ENCODE results near the gene PRSS8.

GRCh38 chr16:31105677-31106213, 29.8 kb downstream of the PRSS8 start:
- TF ChIP-seq CTCF (IDR thresholded peaks at IDR 0.05; ENCODE audit: extremely low read depth in 1 of 2, insufficient read depth in 1 of 2, low read depth in 1 of 2, low read length in 2 of 2) (peak; percentile 70 to 87), POLR2AphosphoS5 (IDR thresholded peaks at IDR 0.05; ENCODE audit: insufficient read depth, low read depth, low read length) (no peak), POLR2A (IDR thresholded peaks at IDR 0.05; ENCODE audit: low read depth, low read length) (no peak), EZH2 (IDR thresholded peaks at IDR 0.05; ENCODE audit: borderline replicate concordance, low read depth, low read length, severe bottlenecking) (no peak)
- TF ChIP-seq, protein P1, sequence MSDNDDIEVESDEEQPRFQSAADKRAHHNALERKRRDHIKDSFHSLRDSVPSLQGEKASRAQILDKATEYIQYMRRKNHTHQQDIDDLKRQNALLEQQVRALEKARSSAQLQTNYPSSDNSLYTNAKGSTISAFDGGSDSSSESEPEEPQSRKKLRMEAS (IDR thresholded peaks at IDR 0.05; ENCODE audit: insufficient read depth, insufficient read length): no peak

Data from endothelial cell of umbilical vein (primary cell).